ENCODE measurements around the gene WDR13.
"Not testable (repeated sequence)": the region's sequence is repeated elsewhere in the genome, so short reads cannot be mapped to it uniquely, and the experiment has no call there.

WDR13 gene

DNA sequence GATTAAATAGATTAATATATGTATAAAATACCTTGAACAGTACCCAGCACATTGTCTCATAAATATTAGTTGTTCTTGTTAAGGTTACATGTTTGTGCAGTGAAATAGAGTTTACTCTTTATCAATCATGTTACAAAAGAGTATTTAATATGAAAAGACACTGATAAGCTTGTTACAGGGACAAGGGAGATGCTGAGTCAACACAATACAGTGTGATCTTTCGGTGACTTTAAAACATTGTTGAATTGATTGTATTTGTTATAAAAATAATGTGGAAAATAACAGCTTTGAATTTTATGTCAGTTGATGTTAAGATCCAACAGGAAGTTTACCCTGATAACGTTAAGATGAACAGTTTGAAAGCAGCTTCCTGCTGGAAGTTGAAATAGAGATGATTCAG, 1.4 kb upstream of the WDR13 start:
- no peak for DNase-seq (ENCODE audit: low read depth)

DNA sequence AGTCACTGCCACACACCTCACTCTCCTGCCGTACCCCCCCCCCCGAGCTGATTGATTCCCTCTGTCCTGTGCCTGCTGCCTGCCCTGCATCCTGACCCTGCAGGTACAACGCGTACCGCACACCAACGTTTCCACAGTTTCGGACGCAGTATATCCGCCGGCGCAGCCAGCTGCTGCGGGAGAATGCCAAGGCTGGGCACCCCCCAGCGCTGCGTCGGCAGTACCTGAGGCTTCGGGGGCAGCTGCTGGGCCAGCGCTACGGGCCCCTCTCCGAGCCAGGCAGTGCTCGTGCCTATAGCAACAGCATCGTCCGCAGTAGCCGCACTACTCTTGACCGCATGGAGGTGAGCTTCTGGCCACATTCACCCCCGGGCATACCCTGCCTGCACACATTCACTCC, 1.3 kb downstream of the WDR13 start:
- DNase-seq (ENCODE audit: low read depth) = no peak

DNA sequence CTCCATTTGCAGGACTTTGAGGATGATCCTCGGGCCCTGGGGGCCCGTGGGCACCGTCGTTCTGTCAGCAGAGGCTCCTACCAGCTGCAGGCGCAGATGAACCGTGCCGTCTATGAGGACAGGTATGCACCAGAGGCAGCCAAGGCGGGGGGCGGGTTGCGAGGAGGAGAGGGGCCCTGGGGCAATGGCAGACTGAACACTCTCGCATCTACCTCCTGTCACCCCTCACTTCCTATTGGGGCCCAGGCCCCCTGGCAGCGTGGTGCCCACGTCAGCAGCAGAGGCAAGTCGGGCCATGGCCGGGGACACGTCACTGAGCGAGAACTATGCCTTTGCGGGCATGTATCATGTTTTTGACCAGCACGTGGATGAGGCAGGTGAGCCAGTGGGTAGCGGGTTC, 2.0 kb downstream of the WDR13 start:
- DNase-seq (ENCODE audit: low read depth) = no peak

DNA sequence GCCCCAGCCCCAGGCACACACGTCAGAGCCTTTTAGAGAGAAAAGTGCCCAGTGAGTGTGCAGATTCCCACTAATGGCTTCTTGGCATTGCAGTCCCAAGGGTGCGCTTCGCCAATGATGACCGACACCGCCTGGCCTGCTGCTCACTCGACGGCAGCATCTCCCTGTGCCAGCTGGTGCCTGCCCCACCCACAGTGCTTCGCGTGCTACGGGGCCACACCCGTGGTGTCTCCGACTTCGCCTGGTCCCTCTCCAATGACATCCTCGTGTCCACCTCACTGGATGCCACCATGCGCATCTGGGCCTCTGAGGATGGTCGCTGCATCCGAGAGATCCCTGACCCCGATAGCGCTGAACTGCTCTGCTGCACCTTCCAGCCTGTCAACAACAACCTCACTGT, 2.9 kb downstream of the WDR13 start:
- no peak for DNase-seq (ENCODE audit: low read depth)

DNA sequence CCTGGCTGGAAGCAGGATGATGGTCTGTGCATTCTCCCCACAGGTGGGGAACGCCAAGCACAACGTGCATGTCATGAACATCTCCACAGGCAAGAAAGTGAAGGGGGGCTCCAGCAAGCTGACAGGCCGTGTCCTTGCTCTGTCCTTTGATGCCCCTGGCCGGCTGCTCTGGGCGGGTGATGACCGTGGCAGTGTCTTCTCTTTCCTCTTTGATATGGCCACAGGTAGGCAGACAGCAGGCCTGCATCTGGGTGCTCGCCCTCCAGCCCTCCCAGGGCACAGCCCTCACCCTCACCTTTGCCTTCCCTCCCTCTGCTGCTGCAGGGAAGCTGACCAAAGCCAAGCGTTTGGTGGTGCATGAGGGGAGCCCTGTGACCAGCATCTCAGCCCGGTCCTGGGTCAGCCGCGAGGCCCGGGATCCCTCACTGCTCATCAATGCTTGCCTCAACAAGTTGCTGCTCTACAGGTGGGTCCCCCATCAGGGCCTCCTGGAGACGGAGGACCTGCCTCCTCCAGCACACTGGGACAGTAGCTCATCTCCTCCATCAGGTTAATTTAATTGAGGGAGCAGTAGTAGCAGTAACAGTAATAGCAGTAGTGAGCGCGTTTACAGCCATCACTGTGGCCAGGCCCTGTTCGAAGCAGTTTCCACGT, 4.6 kb downstream of the WDR13 start:
- DNase-seq (ENCODE audit: low read depth) = no peak

DNA sequence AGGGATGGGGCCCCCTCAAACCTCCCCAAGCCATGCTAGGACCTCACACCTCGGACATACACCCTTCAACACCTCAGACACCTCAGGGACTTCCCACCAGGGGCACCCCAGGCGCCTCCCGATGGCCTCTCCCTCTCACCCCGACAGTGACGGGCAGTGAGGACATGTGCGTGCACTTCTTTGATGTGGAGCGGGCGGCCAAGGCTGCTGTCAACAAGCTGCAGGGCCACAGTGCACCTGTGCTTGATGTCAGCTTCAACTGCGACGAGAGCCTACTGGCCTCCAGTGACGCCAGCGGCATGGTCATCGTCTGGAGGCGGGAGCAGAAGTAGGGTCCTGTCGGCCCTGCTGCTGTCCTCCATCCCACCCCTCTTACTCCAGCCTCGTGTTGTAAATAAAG, 7.4 kb downstream of the WDR13 start:
- no peak for DNase-seq (ENCODE audit: low read depth)

DNA sequence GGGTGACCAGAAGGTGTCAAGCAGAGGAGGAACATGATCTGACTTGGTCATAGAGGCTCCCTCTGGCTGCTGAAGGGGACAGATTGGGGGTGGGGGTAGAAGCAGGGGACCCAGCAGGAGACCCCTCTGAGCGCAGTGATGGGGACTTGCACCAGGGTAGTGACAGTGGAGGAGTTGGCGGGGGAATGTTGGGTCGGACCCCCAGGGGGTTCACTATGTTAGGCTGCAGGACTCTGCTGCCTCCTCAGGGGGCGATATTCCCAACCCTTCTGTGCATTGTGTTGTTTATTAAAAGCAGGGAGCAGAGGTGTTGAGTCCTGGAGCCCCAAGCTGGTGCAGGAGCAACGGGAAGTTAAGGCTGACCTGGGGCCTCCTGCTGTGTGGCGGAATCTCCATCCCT, 8.8 kb downstream of the WDR13 start:
- DNase-seq (ENCODE audit: low read depth) = no peak

DNA sequence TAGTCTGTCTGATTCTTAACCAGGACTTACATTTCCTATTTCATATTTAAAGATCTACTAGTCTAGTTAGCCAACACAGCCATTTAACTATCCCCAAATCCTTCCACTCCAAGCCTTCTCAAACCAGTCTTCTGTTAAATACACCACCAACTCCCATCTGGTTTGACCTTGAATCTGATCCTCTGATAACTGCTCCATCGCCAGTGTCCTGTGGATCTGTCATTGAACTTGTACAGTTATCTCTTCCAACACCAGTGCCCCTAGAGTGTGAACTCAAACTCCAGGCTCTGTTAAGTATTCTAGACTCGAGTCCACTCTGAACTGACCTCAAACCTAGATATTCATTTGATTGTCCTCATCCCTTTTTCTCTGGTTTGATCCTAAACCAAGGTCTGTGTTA, 14.4 kb downstream of the WDR13 start:
- no peak for DNase-seq (ENCODE audit: low read depth)

DNA sequence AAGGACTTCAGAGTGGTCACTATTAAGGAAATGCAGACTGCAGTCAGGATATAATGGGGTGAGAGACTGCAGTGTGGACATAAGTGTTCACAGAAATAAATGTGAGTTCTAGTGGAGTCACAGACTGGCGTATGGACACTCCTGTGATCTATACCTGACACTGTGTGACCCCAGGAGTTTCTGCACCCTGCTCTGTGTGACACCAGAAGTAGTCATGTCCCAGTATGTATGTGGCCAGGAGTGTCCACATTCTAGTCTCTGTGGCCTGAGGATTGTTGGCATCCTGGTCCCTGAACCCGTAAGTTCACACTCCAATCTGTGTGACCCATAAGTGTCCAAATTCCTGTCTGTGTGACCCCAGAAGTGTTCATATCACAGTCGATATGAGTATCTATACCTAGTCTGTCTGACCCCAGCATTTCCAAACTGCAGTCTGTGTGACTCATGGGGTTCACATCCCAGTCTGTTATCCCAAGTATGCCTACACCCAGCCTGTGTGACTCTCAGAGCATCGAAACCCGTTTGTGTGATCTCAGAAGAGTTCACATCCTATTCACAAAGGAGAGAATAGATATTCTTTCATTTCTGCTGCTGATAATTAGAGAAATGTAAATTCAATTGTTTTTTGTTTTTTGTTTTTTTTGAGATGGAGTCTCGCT, 16.3 kb downstream of the WDR13 start:
- no peak for DNase-seq (ENCODE audit: low read depth)

DNA sequence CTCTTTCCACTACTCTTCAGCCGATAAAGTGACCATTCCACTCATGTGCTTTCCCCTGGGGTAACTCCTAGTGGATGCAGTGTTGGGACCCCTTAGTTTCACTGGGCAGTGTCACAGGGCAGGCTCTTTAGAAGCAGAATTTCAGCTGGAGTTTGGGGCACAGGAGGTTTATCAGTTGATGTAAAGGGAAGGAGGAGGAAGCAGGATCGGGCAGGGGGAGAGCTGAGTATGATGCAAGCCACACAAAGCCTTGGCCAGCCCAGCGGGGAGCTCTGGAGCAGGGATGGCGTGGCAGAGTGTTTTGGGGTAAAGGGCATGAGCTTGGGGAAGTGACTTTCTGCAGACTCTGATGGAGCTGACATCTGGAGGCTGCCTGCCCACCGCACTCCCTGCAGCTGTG, 19.3 kb downstream of the WDR13 start:
- no peak for DNase-seq (ENCODE audit: low read depth)

DNA sequence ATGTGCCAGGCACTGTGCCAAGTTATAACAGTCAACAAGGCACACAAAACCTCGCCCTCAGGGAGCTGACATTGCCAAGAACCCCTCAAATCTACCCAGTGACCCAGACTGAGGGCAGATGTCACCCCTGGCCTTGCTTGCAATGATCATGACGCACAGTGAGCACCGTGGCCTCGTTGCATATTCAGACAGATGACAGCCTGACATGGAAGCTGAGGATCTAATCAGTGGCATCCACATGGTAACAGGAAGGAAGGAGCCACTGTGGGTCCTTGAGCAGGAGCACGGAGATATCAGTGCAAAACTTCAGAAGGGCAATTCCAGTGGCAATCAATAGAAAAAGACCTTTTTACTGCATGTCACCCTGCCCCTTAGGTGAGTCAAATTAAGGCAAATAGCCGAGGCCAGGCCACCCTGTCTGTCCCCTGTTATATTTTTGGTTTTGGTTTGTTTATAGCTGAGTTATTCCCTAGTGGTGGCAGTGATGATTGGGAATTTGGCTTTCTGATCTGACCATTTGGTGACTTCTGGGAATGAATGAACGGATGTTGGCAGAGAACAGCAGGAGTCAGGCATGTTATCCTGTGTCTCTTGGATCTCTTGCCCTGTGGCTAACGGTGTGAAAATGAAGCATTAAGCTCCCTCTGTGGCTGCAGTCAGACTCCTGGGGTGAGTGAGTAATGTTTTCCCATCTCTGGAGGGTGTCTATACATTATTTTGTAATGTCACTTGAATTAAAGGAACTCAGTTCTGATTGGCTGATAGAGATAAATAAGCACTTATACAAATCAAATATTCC, 20.4 kb downstream of the WDR13 start:
- DNase-seq (ENCODE audit: low read depth) = no peak

DNA sequence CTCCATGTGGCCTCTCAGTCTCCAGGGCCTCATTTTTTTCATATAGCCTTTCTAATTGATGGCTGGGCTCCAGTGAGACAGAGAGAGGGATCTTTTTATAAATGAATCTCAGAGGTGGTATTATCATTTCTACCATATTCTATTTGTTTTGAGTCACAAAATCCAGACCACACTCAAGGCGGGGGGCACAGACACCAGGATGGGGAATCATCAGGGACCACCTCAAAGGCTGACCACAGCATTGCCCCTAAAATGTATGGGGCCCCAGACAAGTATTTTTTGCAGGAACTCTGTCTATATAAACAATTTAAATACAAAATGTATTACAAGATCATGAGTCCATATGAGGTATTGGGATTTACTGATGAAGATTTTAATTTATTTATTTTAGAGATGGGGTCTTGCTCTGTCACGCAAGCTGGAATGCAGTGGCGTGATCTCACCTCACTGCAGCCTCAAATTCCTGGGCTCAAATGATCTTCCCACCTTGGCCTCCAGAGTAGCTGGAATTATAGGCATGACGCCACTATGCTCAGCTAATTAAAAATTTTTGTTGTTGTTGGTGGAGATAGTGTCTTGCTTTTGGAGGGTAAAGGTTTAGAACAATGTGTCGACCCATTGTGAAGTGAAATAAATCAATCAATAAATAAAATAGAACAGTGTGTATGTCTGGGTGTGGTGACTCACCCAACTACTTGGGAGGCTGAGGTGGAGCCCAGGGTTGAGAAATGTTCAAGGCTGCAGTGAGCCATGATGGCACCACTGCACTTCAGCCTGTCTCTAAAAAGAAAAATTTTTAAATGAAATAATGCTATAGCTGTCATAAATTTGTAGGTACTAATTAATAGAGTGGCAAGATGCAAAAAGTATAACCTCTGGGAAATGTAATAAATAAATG, 29.4 kb downstream of the WDR13 start:
- no peak for DNase-seq (ENCODE audit: low read depth)

DNA sequence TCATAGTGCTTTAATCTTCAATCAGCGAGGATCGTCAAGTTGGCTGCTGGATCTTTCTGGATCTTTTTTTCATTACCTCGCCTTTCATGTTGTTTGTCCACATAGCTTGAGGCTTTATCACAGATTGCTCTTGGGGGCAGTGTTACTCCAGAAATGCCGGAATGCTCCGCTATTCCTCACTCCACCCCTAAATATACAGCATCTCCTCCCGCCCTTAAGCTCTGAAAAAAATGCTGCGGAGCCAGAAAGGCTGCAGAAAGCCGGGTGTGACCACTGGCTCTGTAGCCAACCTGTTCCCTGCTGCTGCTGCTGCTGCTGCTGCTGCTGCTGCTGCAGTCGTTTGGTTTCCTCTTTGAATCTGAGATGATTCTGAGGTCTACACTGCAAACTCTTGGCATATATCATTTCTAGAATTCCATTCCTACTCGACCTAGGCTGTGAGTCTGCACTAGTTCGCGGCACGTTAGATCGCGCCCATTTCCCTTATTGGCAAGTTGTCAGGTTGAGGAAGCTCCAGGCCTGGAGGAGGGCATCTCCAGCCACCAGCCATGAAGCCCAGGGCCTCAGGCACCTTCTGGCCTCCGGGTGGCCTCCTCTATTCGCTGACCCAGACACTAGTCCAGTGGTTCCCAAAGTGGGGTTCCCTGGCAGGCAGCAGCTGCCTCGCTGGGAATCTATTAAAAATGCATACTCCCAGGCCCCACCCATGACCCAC, 34.2 kb downstream of the WDR13 start:
- DNase-seq (ENCODE audit: low read depth) = peak; percentile 37

DNA sequence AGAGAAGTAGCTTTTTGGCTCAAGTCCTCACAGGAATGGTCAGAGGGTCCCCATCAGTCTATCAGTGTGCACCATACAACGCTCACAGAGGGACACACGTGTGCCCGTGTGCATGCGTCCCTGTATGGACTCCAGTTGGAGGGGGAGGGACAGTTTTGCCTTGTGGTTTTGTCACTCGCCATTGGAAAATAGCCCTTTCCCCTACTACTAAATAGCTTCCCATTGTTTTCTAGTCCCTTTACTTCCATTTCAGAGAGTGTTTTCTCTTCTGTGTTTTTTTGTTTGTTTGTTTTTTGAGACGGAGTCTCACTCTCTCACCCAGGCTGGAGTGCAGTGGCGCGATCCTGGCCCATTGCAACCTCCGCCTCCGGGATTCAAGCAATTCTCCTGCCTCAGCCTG, 34.9 kb downstream of the WDR13 start:
- no peak for DNase-seq (ENCODE audit: low read depth)

DNA sequence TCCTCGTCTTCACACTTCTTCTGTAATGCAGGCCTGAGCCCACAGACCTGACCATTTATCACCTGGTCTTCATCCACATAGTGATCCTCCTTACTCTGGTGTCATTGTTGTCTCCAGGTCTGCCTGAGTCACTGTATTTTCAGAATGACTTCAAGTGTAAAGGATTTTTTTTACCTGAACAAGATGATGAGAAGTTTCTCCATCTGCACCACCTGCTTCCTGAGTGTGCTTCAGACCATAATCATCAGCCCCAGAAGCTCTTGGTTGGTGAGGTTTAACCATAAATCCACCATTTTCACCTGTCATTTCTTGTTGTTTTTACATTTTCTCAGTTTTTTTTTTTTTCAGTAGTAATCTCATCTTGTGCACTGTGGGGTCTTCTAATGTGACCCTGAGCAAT, 39.0 kb downstream of the WDR13 start:
- DNase-seq (ENCODE audit: low read depth) = no peak

DNA sequence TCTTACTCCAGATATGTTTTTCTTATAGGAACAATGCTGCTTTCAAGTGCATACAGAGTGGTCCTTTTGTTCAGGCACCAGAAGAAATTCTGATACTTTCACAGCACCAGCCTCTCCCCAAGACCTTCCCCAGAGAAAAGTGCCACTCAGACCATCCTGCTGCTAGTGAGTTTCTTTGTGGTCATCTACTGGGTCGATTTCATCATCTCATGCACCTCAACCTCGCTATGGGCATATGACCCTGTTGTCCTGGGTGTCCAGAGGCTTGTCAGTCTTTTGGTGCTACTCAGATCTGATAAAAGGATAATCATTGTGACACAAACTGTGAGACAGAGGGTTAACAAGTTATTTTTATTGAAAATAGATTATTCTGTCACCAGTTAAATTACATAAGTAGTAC, 39.5 kb downstream of the WDR13 start:
- DNase-seq (ENCODE audit: low read depth) = no peak

DNA sequence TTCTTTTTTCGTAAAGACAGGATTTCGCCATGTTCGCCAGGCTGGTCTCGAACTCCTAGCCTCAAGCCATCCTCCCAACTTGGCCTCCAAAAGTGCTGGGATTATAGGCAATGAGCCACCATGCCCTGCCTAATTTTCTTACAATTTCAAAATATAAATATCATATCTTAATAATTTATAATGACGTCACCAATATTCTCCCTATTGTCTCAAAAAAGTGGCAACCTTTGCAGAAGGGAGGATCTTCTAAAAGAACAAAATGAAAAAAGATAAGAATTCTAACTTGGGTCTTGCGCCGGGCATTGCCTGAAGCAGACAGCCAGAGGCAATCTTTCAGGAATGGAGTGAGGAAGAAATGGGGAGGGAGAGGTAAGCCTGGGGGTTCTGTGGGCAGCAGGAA, 48.4 kb downstream of the WDR13 start:
- no peak for DNase-seq (ENCODE audit: low read depth)

DNA sequence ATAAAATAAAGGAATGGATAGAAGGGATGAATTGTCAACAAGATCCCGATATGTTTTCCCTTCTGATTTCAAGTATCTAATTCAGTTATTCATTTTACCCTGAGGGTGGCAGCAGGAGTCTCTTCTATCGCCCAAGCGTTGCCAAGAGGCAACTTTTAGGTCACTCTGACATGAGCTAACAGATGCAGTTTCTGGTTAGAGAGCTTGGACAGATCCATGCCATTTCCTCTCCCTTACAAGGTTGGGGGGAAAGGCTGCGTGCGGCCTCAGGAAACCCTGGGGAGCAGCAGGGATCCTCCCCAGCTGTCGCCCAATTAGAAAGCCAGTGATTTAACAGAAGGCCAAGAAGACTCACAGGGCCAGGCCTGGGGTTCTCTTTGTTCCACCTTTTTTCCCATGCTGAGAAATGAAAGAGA, 51.1 kb downstream of the WDR13 start:
- no peak for DNase-seq (ENCODE audit: low read depth)

DNA sequence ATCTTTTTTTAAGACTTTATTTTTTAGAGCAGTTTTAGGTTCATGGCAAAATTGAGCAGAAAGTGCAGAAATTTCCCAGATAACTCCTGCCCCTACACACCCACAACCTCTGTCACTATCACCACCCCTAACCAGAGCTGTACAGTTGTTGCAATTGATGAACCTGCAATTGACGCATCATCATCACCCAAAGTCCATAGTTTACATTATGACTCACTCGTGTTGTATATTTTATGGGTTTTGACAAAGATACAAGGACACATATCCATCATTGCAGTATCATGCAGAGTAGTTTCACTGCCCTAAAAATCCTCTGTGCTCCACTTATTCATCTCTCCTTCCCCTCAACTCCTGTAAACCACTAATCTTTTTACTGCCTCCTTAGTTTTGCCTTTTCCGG, 51.8 kb downstream of the WDR13 start:
- no peak for DNase-seq (ENCODE audit: low read depth)

DNA sequence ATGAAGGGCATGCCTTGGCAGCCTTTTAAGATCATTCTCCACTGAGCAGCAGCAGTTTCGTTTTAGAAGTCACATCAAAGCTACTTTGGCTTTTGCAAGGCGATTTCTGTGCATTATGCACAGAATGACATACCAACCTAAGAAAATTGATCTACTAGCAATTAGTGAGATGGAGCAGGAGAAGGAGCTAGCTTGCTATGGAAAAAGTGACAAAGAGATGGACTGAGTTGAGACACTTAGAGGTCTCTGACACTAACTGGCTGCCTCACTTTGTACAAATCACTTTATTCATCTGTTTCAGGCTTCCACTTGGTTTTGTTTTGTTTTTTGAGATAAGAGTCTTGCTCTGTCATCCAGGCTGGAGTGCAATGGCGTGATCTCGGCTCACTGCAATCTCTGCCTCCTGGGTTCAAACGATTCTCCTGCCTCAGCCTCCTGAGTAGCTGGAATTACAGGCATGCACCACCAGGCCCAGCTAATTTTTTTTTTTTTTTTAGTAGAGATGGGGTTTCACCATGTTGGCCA, 54.8 kb downstream of the WDR13 start:
- not testable (repeated sequence) for DNase-seq (ENCODE audit: low read depth)

DNA sequence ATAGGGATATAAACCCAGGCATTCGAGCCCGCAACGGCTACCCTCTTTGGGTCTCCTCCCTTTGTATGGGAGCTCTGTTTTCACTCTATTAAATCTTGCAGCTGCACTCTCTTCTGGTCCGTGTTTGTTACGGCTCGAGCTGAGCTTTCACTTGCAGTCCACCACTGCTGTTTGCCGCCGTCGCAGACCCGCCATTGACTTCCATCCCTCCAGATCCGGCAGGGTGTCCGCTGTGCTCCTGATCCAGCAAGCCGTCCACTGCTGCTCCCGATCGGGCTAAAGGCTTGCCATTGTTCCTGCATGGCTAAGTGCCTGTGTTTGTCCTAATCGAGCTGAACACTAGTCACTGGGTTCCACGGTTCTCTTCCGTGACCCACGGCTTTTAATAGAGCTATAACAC, 57.5 kb downstream of the WDR13 start:
- DNase-seq (ENCODE audit: low read depth) = not testable (repeated sequence)

Measured in activated T-cell treated with anti-CD3 and anti-CD28 coated beads for 48 hours (primary cell).